Skin of body (tissue), 2 donors: ENCODE data around the gene YPEL2. TPM values are rescaled to one million over a fixed set of nuclear protein-coding genes. Genes with fewer than 3 reads are reported as not detected.
"Not testable (repeated sequence)": the region's sequence is repeated elsewhere in the genome, so short reads cannot be mapped to it uniquely, and the experiment has no call there.

Experiments
- DNase-seq: peaks from one replicate; lab custom pipeline; 2025; lab: John Stamatoyannopoulos, UW
- total RNA-seq: library from RNA; depleted of rRNA; stranded (reverse); fragments of >200 nt; gene quantifications from one replicate; pipeline ENCODE4 v1.2.3, GENCODE V29; 2014

YPEL2 gene
- total RNA-seq, 1 donor from 2014 or later, result 25.4 TPM

GRCh38 chr17:59375857-59376256 lies 44.4 kb downstream of the YPEL2 start:
- no peak for DNase-seq

- DNase-seq, result no peak
These were observed 45.1 kb downstream of the YPEL2 start for GRCh38 chr17:59376506-59376905.

- no peak for DNase-seq
These were observed 46.0 kb downstream of the YPEL2 start for GRCh38 chr17:59377410-59377809.

- DNase-seq, result peak; percentile 90
These were observed 47.2 kb downstream of the YPEL2 start for GRCh38 chr17:59378675-59379074.

- DNase-seq, result no peak
These were observed 49.0 kb downstream of the YPEL2 start for GRCh38 chr17:59380474-59380873.

- peak; percentile 62 for DNase-seq
These were observed 50.5 kb downstream of the YPEL2 start for GRCh38 chr17:59381716-59382570.

GRCh38 chr17:59383893-59384292 lies 52.4 kb downstream of the YPEL2 start:
- DNase-seq, result no peak

- no peak for DNase-seq
These were observed 56.1 kb downstream of the YPEL2 start for GRCh38 chr17:59387351-59388068.

- no peak for DNase-seq
These were observed 56.7 kb downstream of the YPEL2 start for GRCh38 chr17:59388069-59388556.

GRCh38 chr17:59389066-59389465 lies 57.6 kb downstream of the YPEL2 start:
- DNase-seq, result no peak

GRCh38 chr17:59391021-59391420 lies 59.6 kb downstream of the YPEL2 start:
- DNase-seq, result no peak

GRCh38 chr17:59392973-59393679 lies 61.7 kb downstream of the YPEL2 start:
- DNase-seq, result no peak

- DNase-seq, result not testable (repeated sequence)
These were observed 62.4 kb downstream of the YPEL2 start for GRCh38 chr17:59393742-59394410.

- no peak for DNase-seq
These were observed 64.8 kb downstream of the YPEL2 start for GRCh38 chr17:59396134-59396826.

- DNase-seq, result no peak
These were observed 66.0 kb downstream of the YPEL2 start for GRCh38 chr17:59397316-59398073.

- DNase-seq, result no peak
These were observed 68.5 kb downstream of the YPEL2 start for GRCh38 chr17:59399914-59400313.

GRCh38 chr17:59400858-59401257 lies 69.4 kb downstream of the YPEL2 start:
- peak; percentile 37 for DNase-seq

- DNase-seq, result no peak
These were observed 69.8 kb downstream of the YPEL2 start for GRCh38 chr17:59401274-59401673.

- DNase-seq, result peak; percentile 33
These were observed 70.3 kb downstream of the YPEL2 start for GRCh38 chr17:59401725-59402124.

- DNase-seq, result no peak
These were observed 71.3 kb downstream of the YPEL2 start for GRCh38 chr17:59402760-59403159.
